PC-3 (cell line): ENCODE measurements around the gene DALRD3.

Experiments
- EZH2 ChIP-seq: fragments of 300-600 bp; sonication (generic); IDR thresholded peaks from one replicate; pipeline ENCODE4 v1.6.1; 2017; ENCODE audit warnings: antibody characterized with exemption, mild to moderate bottlenecking, low read length; ENCODE audit not compliant: unreplicated experiment
- EZH2phosphoT487 ChIP-seq: fragments of 300-600 bp; sonication (generic); IDR thresholded peaks from 2 replicates; pipeline ENCODE4 v1.6.1; 2018; ENCODE audit warnings: mild to moderate bottlenecking, antibody characterized with exemption, low read length, borderline replicate concordance
- TF ChIP-seq, protein P1 (sequence below): fragments of 300-600 bp; sonication (generic); conservative IDR thresholded peaks from 2 replicates; pipeline ENCODE4 v1.5.1; 2017; ENCODE audit warnings: antibody characterized with exemption, low read depth, mild to moderate bottlenecking, low read length

- TF ChIP-seq, protein P1, sequence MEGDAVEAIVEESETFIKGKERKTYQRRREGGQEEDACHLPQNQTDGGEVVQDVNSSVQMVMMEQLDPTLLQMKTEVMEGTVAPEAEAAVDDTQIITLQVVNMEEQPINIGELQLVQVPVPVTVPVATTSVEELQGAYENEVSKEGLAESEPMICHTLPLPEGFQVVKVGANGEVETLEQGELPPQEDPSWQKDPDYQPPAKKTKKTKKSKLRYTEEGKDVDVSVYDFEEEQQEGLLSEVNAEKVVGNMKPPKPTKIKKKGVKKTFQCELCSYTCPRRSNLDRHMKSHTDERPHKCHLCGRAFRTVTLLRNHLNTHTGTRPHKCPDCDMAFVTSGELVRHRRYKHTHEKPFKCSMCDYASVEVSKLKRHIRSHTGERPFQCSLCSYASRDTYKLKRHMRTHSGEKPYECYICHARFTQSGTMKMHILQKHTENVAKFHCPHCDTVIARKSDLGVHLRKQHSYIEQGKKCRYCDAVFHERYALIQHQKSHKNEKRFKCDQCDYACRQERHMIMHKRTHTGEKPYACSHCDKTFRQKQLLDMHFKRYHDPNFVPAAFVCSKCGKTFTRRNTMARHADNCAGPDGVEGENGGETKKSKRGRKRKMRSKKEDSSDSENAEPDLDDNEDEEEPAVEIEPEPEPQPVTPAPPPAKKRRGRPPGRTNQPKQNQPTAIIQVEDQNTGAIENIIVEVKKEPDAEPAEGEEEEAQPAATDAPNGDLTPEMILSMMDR = no peak
- no peak for TF ChIP-seq EZH2
- no peak for TF ChIP-seq EZH2phosphoT487
These were observed 6.8 kb upstream of the DALRD3 start for GRCh38 chr3:49025005-49025792.
